Heart left ventricle (tissue), 16 donors: Measurements from ENCODE around the gene RAP1GAP. TPM values are rescaled to one million over a fixed set of nuclear protein-coding genes. Genes with fewer than 3 reads are reported as not detected.

Experiments
- ATAC-seq, 4 donors: fragments of 200-7000 bp; cut with Tn5 transposase; one replicate each; pipeline ENCODE4 v1.9.1; 2020 to 2022; ENCODE audit warnings: moderate library complexity in 4 of 4, mild to moderate bottlenecking in 3 of 4, moderate number of reproducible peaks in 1 of 4
- DNase-seq, 5 donors: peaks; one replicate each; pipeline ENCODE4 v3.0.0-alpha.2; 2020
- H3K27ac ChIP-seq, 12 donors: fragments of 200-600 bp; sonication (generic) in 4 of 12; one replicate each; pipeline versions ENCODE4 v1.5.0 to v1.8.0; 2016 to 2022; ENCODE audit warnings: mild to moderate bottlenecking in 2 of 12
- H3K27me3 ChIP-seq, 9 donors: fragments of 200-600 bp; sonication (generic) in 2 of 9; one replicate each; pipeline versions ENCODE4 v1.5.1 to v1.8.0; 2016 to 2022; ENCODE audit warnings: mild to moderate bottlenecking in 3 of 9
- H3K36me3 ChIP-seq, 9 donors: fragments of 200-600 bp; sonication (generic) in 2 of 9; one replicate each; pipeline versions ENCODE4 v1.5.0 to v1.8.0; 2018 to 2022; ENCODE audit warnings: mild to moderate bottlenecking in 2 of 9
- H3K4me1 ChIP-seq, 12 donors: fragments of 200-600 bp; sonication (generic) in 4 of 12; one replicate each; pipeline versions ENCODE4 v1.5.0 to v1.8.0; 2016 to 2022; ENCODE audit warnings: mild to moderate bottlenecking in 3 of 12
- H3K4me3 ChIP-seq, 12 donors: fragments of 200-600 bp; sonication (generic) in 4 of 12; one replicate each; pipeline versions ENCODE4 v1.5.0 to v1.8.0; 2017 to 2022; ENCODE audit warnings: mild to moderate bottlenecking in 9 of 12, moderate library complexity in 4 of 12
- H3K9me3 ChIP-seq, 12 donors: fragments of 200-600 bp; sonication (generic) in 4 of 12; one replicate each; pipeline versions ENCODE4 v1.5.0 to v1.8.0; 2016 to 2022; ENCODE audit warnings: mild to moderate bottlenecking in 1 of 12
- POLR2A ChIP-seq, 2 donors: fragments of 450-650 bp; IDR thresholded peaks; one replicate each; pipeline ENCODE4 v1.6.1; 2017; ENCODE audit warnings: antibody characterized with exemption in 2 of 2, mild to moderate bottlenecking in 2 of 2, moderate library complexity in 2 of 2
- WGBS, 4 donors: extraction: QIAGEN DNeasy Blood & Tissue Kit in 2 of 4; methylation state at CpG; one replicate each; pipeline versions ENCODE4 v1.1.5 to v1.1.7; 2013 to 2018; 5-methylcytosine and 5-hydroxymethylcytosine counted together
- intact Hi-C, 10 donors: fragments of 100-400 bp; cut with DNase I; formaldehyde crosslinking; loops; one replicate each; pipeline versions ENCODE4 v1.11.1 to v1.14.2; 2022
- polyA plus RNA-seq, 2 donors: library from polyadenylated mRNA; stranded (reverse); fragments of 200-250 nt; gene quantifications; one replicate each; pipeline ENCODE4 v1.2.3, GENCODE V29; 2013
- total RNA-seq, 9 donors: library from RNA; depleted of rRNA in 2 of 9; stranded (reverse); fragments of >200 nt in 2 of 9; fragmentation: NEBNext Ultra II Directional in 3 of 9; extraction: Animal tissue kit (Norgen Biotek cat#: 25700) in 3 of 9; gene quantifications; one replicate each; pipeline versions ENCODE4 v1.1.0 to v1.2.4, GENCODE V29; 2016 to 2023
- TF ChIP-seq, protein P1 (sequence below), 12 donors: fragments of 200-600 bp; sonication (generic) in 4 of 12; IDR thresholded peaks; one replicate each; pipeline versions ENCODE4 v1.5.0 to v1.8.0; 2018 to 2022; ENCODE audit warnings: antibody characterized with exemption in 12 of 12, mild to moderate bottlenecking in 5 of 12
- donor health status: ischemic (EF 13 %, LVEDD 7.1; RV severe dilation, severe dysfunction).
- donor health status: healthy with polysubstance abuse.
- donor health status: DM: no; HTN: yes; CAD: no.
- donor health status: DM: no; HTN: no; CAD: no.
- donor health status: ischemic (EF 25% LVEDD 6.9; RV normal size, moderate dysfunction).
- donor health status: ischemic (EF 25% LVEDD 5.7; RV mildly dilated, moderate dysfunction).
- donor health status: healthy.
- donor health status: DM: yes; HTN: yes; CAD: no.
- donor health status: ischemic (EF 35%, LVEDD 5.7; RV mildly dilated, moderate dysfunction).
- donor health status: nonischemic (EF 11% LVEDD 7.7; RV severe dilation, severe dysfunction).
- donor health status: DM: yes; HTN: yes; CAD: no.
- donor health status: PGD.
- donor health status: ischemic (EF 29% LVEDD 5.4; RV normal size, mild dysfunction).
- donor health status: nonischemic (EF 23%, LVEDD 6.1; RV moderate dilation, normal function).

The RAP1GAP gene
- total and polyA plus RNA-seq, 11 donors = 0.75 to 8.0 (median 3.8) TPM

DNA sequence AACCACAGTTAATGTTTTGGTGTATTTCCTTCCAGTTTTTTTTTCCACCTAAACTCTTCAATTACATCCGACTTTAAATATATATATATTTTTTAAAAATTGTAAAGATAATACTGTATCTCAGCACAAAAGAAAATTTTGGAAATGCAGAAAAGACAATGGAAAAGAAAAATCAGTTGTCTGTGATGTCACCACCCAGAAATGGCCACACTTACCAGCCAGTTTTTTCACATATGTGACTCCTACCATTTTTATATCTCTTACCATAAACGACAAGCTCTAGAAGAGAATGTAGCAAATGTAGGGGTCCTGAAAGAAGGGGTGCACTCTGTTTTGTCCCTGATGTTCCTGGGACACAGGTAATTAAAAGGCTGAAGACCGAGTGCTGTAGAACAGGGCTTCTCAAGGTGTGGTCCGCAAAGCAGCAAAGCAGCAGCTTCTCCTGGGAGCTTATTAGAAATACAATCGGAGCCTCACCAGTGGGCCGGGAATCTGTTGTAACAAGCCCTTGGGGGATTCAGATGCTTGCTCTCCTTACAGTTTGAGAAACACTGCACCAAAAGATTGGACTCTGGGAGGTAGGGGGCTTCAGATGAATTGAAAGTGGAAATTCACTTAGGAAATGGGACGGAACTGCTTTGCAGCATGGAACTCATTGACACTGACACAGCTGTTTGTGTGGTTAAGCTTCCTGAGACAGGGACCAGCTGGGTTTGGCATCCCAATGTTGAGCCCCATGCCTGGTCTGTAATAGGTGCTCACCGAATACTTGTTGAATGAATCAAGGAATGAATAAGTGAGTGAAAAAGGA lies 115.8 kb downstream of the RAP1GAP start:
- peaks cover 0 to 4% (median 0%) of the 10 kb centered on the region in 9 donors for H3K27me3 ChIP-seq
- H3K4me1 ChIP-seq = peaks cover 0 to 19% (median 11%) of the 10 kb centered on the region in 12 donors
- TF ChIP-seq POLR2A (IDR thresholded peaks at IDR 0.05) = no peak
- TF ChIP-seq, protein P1, sequence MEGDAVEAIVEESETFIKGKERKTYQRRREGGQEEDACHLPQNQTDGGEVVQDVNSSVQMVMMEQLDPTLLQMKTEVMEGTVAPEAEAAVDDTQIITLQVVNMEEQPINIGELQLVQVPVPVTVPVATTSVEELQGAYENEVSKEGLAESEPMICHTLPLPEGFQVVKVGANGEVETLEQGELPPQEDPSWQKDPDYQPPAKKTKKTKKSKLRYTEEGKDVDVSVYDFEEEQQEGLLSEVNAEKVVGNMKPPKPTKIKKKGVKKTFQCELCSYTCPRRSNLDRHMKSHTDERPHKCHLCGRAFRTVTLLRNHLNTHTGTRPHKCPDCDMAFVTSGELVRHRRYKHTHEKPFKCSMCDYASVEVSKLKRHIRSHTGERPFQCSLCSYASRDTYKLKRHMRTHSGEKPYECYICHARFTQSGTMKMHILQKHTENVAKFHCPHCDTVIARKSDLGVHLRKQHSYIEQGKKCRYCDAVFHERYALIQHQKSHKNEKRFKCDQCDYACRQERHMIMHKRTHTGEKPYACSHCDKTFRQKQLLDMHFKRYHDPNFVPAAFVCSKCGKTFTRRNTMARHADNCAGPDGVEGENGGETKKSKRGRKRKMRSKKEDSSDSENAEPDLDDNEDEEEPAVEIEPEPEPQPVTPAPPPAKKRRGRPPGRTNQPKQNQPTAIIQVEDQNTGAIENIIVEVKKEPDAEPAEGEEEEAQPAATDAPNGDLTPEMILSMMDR (IDR thresholded peaks at IDR 0.05) = no peak
- H3K36me3 ChIP-seq = no peaks in the 10 kb centered on the region
- DNase-seq (peak in 1 of 5 donors; percentile 1), ATAC-seq (peak in 1 of 4 donors; percentile 54)
- no peak overlapping the region for H3K4me3 ChIP-seq
- peak overlapping the region in 11 of 12 donors; percentile 1 to 81 (median 54) for H3K27ac ChIP-seq
- no peaks in the 10 kb centered on the region for H3K9me3 ChIP-seq
- intact Hi-C loops = no loop called here
- WGBS, 4 donors = 47 to 54% (median 50%) methylated on average over 8 of the region's 8 CpGs

DNA sequence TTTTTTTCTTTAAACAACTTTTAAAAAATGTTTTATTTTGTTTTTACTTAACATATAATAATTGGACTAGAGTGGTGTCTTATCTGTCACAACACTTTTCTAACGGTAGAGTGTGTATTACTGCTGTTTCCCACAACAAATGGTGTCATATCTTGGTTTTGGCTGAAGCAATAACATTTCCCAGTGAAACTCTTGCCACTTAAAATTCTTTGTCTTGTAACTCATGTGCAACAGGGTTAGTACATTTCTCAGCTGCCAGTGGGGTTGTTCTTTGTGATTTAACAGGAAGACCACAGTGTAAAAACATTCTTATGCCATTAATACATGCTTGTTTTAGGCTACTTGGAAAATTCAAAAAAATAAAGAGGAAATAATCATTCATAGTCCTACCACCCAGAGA lies 116.4 kb downstream of the RAP1GAP start:
- no peak overlapping the region for H3K4me3 ChIP-seq
- peaks cover 0 to 4% (median 0%) of the 10 kb centered on the region in 9 donors for H3K27me3 ChIP-seq
- ATAC-seq (peak; percentile 81 to 88 (median 84)), DNase-seq (peak in 1 of 5 donors; percentile 8)
- intact Hi-C loops = no loop called here
- H3K27ac ChIP-seq = peak overlapping the region in 11 of 12 donors; percentile 1 to 81 (median 54)
- H3K9me3 ChIP-seq = no peaks in the 10 kb centered on the region
- H3K4me1 ChIP-seq = peaks cover 0 to 19% (median 11%) of the 10 kb centered on the region in 12 donors
- TF ChIP-seq POLR2A (IDR thresholded peaks at IDR 0.05) = no peak
- TF ChIP-seq, protein P1 (IDR thresholded peaks at IDR 0.05) = no peak
- WGBS, 4 donors = 4 to 21% (median 12%) methylated on average over 1 of the region's 1 CpG
- no peaks in the 10 kb centered on the region for H3K36me3 ChIP-seq

DNA sequence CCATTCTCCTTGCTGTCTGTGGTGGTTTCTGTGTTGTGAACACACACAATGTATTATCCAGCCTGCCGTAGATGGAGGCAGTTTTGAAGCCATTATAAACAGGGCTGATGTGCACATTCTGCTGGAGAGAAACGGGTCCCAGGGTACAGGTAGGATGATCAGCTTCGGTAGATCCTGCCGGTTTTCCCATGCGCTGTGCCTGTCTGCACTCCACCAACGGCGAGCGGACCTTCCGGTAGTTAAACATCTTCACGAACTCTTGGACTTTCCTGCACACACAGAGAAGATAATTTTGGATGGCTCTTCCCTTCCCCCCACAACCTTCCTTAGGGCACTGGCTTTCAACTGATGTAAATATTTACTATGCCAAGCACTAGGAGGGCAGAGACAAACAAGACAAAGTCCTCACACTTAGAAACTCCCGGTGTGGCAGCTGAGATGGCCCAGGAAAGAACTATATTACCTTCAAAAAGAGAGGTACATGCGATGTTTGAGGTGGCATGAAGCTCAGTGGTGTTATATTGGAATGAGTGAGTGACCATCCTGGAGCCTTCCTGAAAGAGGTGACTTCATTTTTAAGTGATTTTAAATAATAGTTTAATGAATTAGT lies 118.2 kb downstream of the RAP1GAP start:
- intact Hi-C loops = no loop called here
- DNase-seq (peak in 1 of 5 donors; percentile 16), ATAC-seq (no peak)
- no peak overlapping the region for H3K4me3 ChIP-seq
- H3K27ac ChIP-seq = no peak overlapping the region
- H3K4me1 ChIP-seq = peaks cover 0 to 24% (median 15%) of the 10 kb centered on the region in 12 donors
- TF ChIP-seq, protein P1 (IDR thresholded peaks at IDR 0.05) = no peak
- no peak for TF ChIP-seq POLR2A (IDR thresholded peaks at IDR 0.05)
- H3K36me3 ChIP-seq = no peaks in the 10 kb centered on the region
- 76 to 86% (median 84%) methylated on average over 12 of the region's 12 CpGs for WGBS, 4 donors
- H3K27me3 ChIP-seq = peaks cover 0 to 4% (median 0%) of the 10 kb centered on the region in 9 donors
- no peaks in the 10 kb centered on the region for H3K9me3 ChIP-seq

DNA sequence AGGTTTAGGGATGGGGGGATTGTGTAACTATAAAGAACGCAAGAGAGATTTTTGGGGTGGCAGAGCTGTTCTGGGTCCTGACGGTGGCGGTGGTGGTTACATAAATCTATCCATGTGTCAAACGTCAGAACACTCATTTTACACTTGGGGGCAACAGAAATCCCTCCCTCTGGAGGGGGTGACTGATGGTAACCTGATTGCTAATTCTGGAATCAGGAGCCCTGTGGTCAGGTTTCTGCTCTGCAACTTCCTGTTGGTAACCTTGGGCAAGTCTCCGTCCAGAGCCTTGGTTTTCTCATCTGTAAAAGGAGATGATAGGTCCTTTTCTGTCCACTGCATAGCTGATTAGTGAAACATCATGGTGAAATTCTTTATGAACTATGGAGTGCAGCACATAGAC lies 119.1 kb downstream of the RAP1GAP start:
- H3K36me3 ChIP-seq = no peaks in the 10 kb centered on the region
- WGBS, 4 donors = 72 to 81% (median 76%) methylated on average over 5 of the region's 5 CpGs
- no peak overlapping the region for H3K4me3 ChIP-seq
- DNase-seq (peak in 1 of 5 donors; percentile 4), ATAC-seq (no peak)
- intact Hi-C loops = no loop called here
- TF ChIP-seq POLR2A (IDR thresholded peaks at IDR 0.05) = no peak
- TF ChIP-seq, protein P1 (IDR thresholded peaks at IDR 0.05) = no peak
- no peak overlapping the region for H3K27ac ChIP-seq
- H3K4me1 ChIP-seq = peaks cover 0 to 28% (median 15%) of the 10 kb centered on the region in 12 donors
- H3K9me3 ChIP-seq = no peaks in the 10 kb centered on the region
- peaks cover 0 to 4% (median 0%) of the 10 kb centered on the region in 9 donors for H3K27me3 ChIP-seq
